HCT116 (cell line): ENCODE data around the gene TCEA3. TPM values are rescaled to one million over a fixed set of nuclear protein-coding genes. Genes with fewer than 3 reads are reported as not detected.

Source experiments
- ATAC-seq: fragments of 200-7000 bp; cut with Tn5 transposase; 2 replicates; pipeline ENCODE4 v1.9.1; 2020; ENCODE audit warnings: mild to moderate bottlenecking, moderate library complexity
- BruUV-seq: library from RNA; stranded (reverse); fragments of 400-500 nt; replicated peaks from 2 replicates; lab custom pipeline; 2021; lab: Mats Ljungman, UMichigan
- CTCF ChIA-PET: fragments of 300-600 bp; sonication (Branson Sonifier 250); formaldehyde crosslinking; loops from one replicate; lab custom pipeline; 2021; ENCODE audit warnings: antibody characterized with exemption; lab: Charles Lee
- POLR2A ChIA-PET: fragments of 300-600, 350-600 bp; sonication (Branson Sonifier 250); formaldehyde crosslinking; loops from one replicate; lab custom pipeline; 2021; ENCODE audit warnings: antibody characterized with exemption; lab: Charles Lee
- RAD21 ChIA-PET, 2 experiments: fragments of 300-600 bp; sonication (Branson Sonifier 250); formaldehyde crosslinking; loops; one replicate each; lab custom pipeline; 2023; ENCODE audit warnings: low total read pairs in 2 of 2; ENCODE audit not compliant: uncharacterized antibody in 2 of 2, unreplicated experiment in 2 of 2, low non-redundant PET in 1 of 2; lab: Charles Lee
- DNase-seq: peaks from one replicate; pipeline ENCODE4 v3.0.0-alpha.2; 2010; ENCODE audit warnings: low read depth, low spot score
- H2AFZ ChIP-seq: fragments of 200-600 bp; shearing (Covaris generic), sonication (generic); 2 replicates; pipeline ENCODE4 v1.6.1; 2017; ENCODE audit warnings: low read depth, mixed run types, mixed read lengths, antibody characterized with exemption, low read length; ENCODE audit not compliant: poor library complexity, severe bottlenecking
- H3K27ac ChIP-seq: 2 replicates; pipeline ENCODE4 v1.5.1; 2012; ENCODE audit warnings: low read depth, low read length
- H3K27me3 ChIP-seq: fragments of 200-600 bp; sonication (generic); 2 replicates; pipeline ENCODE4 v1.6.1; 2016; ENCODE audit warnings: mixed run types, low read length, mixed read lengths; ENCODE audit not compliant: insufficient read depth
- H3K36me3 ChIP-seq, 2 experiments: fragments of 200-500 bp in 1 of 2; fragments of 200-600 bp in 1 of 2; sonication (Bioruptor generic) in 1 of 2; sonication (generic) in 1 of 2; 2 replicates each; pipeline versions ENCODE4 v1.5.1 to v1.6.1; 2014 to 2016; ENCODE audit warnings: low read length in 2 of 2, inconsistent platforms in 1 of 2, mixed read lengths in 1 of 2, mixed run types in 1 of 2; ENCODE audit not compliant: insufficient read depth in 2 of 2, control insufficient read depth in 1 of 2
- H3K4me1 ChIP-seq, 2 experiments: fragments of 200-600 bp in 1 of 2; sonication (generic) in 1 of 2; 2 replicates each; pipeline versions ENCODE4 v1.5.1 to v1.6.1; 2012 to 2017; ENCODE audit warnings: low read length in 2 of 2, inconsistent platforms in 1 of 2, mild to moderate bottlenecking in 1 of 2, mixed read lengths in 1 of 2, mixed run types in 1 of 2, moderate library complexity in 1 of 2; ENCODE audit not compliant: insufficient read depth in 2 of 2, control insufficient read depth in 1 of 2
- H3K4me2 ChIP-seq: fragments of 200-600 bp; sonication (generic); 2 replicates; pipeline ENCODE4 v1.6.1; 2017; ENCODE audit warnings: mixed run types, low read length, mixed read lengths
- H3K4me3 ChIP-seq, 2 experiments: fragments of 200-600 bp in 1 of 2; sonication (generic) in 1 of 2; replicated peaks in 1 of 2; 2 replicates each; pipeline ENCODE4 v1.5.1; 2011 to 2016; ENCODE audit warnings: low read length in 2 of 2, control low read depth in 1 of 2, low read depth in 1 of 2, mild to moderate bottlenecking in 1 of 2, mixed read lengths in 1 of 2, mixed run types in 1 of 2
- H3K79me2 ChIP-seq: fragments of 200-600 bp; sonication (generic); 2 replicates; pipeline ENCODE4 v1.6.1; 2017; ENCODE audit warnings: mild to moderate bottlenecking, mixed run types, low read length, moderate library complexity, mixed read lengths; ENCODE audit not compliant: insufficient read depth
- H3K9ac ChIP-seq: fragments of 200-600 bp; sonication (generic); 2 replicates; pipeline ENCODE4 v1.6.1; 2016; ENCODE audit warnings: low read length, mixed read lengths
- H3K9me2 ChIP-seq: fragments of 200-600 bp; sonication (generic), shearing (Covaris generic); 2 replicates; pipeline ENCODE4 v1.6.1; 2017; ENCODE audit warnings: mixed run types, mild to moderate bottlenecking, moderate library complexity; ENCODE audit not compliant: insufficient read depth
- H3K9me3 ChIP-seq, 2 experiments: fragments of 200-500 bp in 1 of 2; fragments of 200-600 bp in 1 of 2; sonication (Bioruptor generic) in 1 of 2; sonication (generic) in 1 of 2; 2 replicates each; pipeline ENCODE4 v1.6.1; 2014 to 2017; ENCODE audit warnings: low read length in 2 of 2, mixed read lengths in 2 of 2, inconsistent platforms in 1 of 2, low read depth in 1 of 2, mild to moderate bottlenecking in 1 of 2, mixed run types in 1 of 2, moderate library complexity in 1 of 2; ENCODE audit not compliant: control insufficient read depth in 1 of 2, insufficient read depth in 1 of 2
- H4K20me1 ChIP-seq: fragments of 200-600 bp; sonication (generic), shearing (Covaris generic); 2 replicates; pipeline ENCODE4 v1.6.1; 2017; ENCODE audit warnings: mixed run types, mild to moderate bottlenecking, moderate library complexity; ENCODE audit not compliant: insufficient read depth
- CBX3 ChIP-seq: IDR thresholded peaks from 2 replicates; pipeline ENCODE4 v1.6.1; 2012; ENCODE audit warnings: low read depth
- EGR1 ChIP-seq: IDR thresholded peaks from 2 replicates; pipeline ENCODE4 v1.6.1; 2012; ENCODE audit warnings: low read depth
- ELF1 ChIP-seq: IDR thresholded peaks from 2 replicates; pipeline ENCODE4 v1.6.1; 2012; ENCODE audit warnings: low read depth, borderline replicate concordance
- EZH2 ChIP-seq: fragments of 200-600 bp; sonication (generic); IDR thresholded peaks from 2 replicates; pipeline ENCODE4 v1.6.1; 2017; ENCODE audit warnings: antibody characterized with exemption, mixed run types
- EZH2phosphoT487 ChIP-seq: fragments of 200-600 bp; IDR thresholded peaks from 2 replicates; pipeline ENCODE4 v1.6.1; 2018; ENCODE audit warnings: antibody characterized with exemption, borderline replicate concordance
- FOSL1 ChIP-seq: IDR thresholded peaks from 2 replicates; pipeline ENCODE4 v1.6.1; 2012; ENCODE audit warnings: low read depth
- JUND ChIP-seq: IDR thresholded peaks from 2 replicates; pipeline ENCODE4 v1.6.1; 2012
- MAX ChIP-seq: IDR thresholded peaks from 2 replicates; pipeline ENCODE4 v1.6.1; 2012
- POLR2A ChIP-seq: IDR thresholded peaks from 2 replicates; pipeline ENCODE4 v1.7.0; 2011; ENCODE audit warnings: borderline replicate concordance; ENCODE audit not compliant: insufficient read depth, insufficient read length; ENCODE audit errors: extremely low read depth
- RAD21 ChIP-seq: IDR thresholded peaks from 2 replicates; pipeline ENCODE4 v1.6.1; 2012; ENCODE audit warnings: low read depth, mild to moderate bottlenecking
- SIN3A ChIP-seq: IDR thresholded peaks from 2 replicates; pipeline ENCODE4 v1.6.1; 2012; ENCODE audit warnings: low read depth
- SP1 ChIP-seq: IDR thresholded peaks from 2 replicates; pipeline ENCODE4 v1.6.1; 2012; ENCODE audit warnings: low read depth
- SRF ChIP-seq: IDR thresholded peaks from 2 replicates; pipeline ENCODE4 v1.6.1; 2012; ENCODE audit warnings: low read depth
- TCF7L2 ChIP-seq: IDR thresholded peaks from 2 replicates; pipeline ENCODE4 v1.7.0; 2011; ENCODE audit warnings: borderline replicate concordance, inconsistent platforms; ENCODE audit not compliant: insufficient read depth, insufficient read length; ENCODE audit errors: extremely low read depth
- YY1 ChIP-seq: IDR thresholded peaks from 2 replicates; pipeline ENCODE4 v1.6.1; 2011; ENCODE audit warnings: low read length, low read depth, moderate library complexity, mild to moderate bottlenecking; ENCODE audit not compliant: insufficient replicate concordance; ENCODE audit errors: extremely low read depth
- ZBTB33 ChIP-seq: IDR thresholded peaks from 2 replicates; pipeline ENCODE4 v1.6.1; 2011; ENCODE audit warnings: mild to moderate bottlenecking, low read length, moderate library complexity; ENCODE audit not compliant: insufficient replicate concordance; ENCODE audit errors: extremely low read depth
- intact Hi-C: fragments of 100-400 bp; cut with micrococcal nuclease; formaldehyde crosslinking; loops from 2 replicates; pipeline ENCODE4 v1.10.0; 2022
- total RNA-seq: library from RNA; stranded (reverse); gene quantifications from one replicate; pipeline ENCODE4 v1.2.1, GENCODE V29; 2021; ENCODE audit not compliant: unreplicated experiment
- TF ChIP-seq, protein P1 (sequence below): IDR thresholded peaks from 2 replicates; pipeline ENCODE4 v1.6.1; 2012
- TF ChIP-seq, protein P2 (sequence below): IDR thresholded peaks from 2 replicates; pipeline ENCODE4 v1.6.1; 2012; ENCODE audit warnings: low read depth

The TCEA3 gene
- total RNA-seq, 1 experiment from 2014 or later = 3.7 TPM

DNA sequence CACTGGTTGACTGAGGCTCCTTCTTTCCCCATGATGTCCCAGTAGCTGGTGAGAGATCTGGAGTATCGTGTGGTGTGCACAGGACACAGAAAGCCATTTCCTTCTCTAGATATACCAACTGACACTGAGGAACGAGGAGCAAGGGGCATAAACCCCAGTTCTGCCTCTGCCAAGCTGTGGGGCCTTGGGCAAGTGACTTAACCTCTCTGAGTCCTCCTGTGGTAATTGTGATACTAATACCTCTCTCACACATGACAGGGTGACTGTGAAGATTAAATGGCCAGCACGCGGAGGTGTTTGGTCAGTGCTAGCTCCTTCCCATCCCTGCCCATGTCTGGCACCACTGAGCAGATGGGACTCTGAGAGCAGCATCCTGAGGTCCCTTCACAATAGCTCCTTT lies 26.3 kb upstream of the TCEA3 start (continued):
- no peak for TF ChIP-seq MAX
- TF ChIP-seq, all 23 proteins: peak for 0

- intact Hi-C loops = no loop called here
- BruUV-seq = no TSS peak
- H3K4me2 ChIP-seq = no peak overlapping the region
- ATAC-seq (no peak), DNase-seq (no peak)
- H2AFZ ChIP-seq = no peak overlapping the region
- ChIA-PET POLR2A (no interaction called here), CTCF (interaction anchor here (1.0 to 1.2 kb wide), 2 partner anchors 46 to 47 kb away, joined by 3 to 4 read pairs; no protein-coding TSS in a partner anchor), RAD21 (no interaction called here)
- H4K20me1 ChIP-seq = no peaks in the 10 kb centered on the region
- H3K27me3 ChIP-seq = no peaks in the 10 kb centered on the region
- H3K4me3 ChIP-seq = no peak overlapping the region
- H3K9me2 ChIP-seq = no peaks in the 10 kb centered on the region
- no peaks in the 10 kb centered on the region for H3K9me3 ChIP-seq
- no peak overlapping the region for H3K27ac ChIP-seq
- no peaks in the 10 kb centered on the region for H3K79me2 ChIP-seq
- no peaks in the 10 kb centered on the region for H3K36me3 ChIP-seq
- no peak overlapping the region for H3K9ac ChIP-seq
- peaks cover 14 to 21% of the 10 kb centered on the region in 2 experiments for H3K4me1 ChIP-seq
- TF ChIP-seq, protein P1, sequence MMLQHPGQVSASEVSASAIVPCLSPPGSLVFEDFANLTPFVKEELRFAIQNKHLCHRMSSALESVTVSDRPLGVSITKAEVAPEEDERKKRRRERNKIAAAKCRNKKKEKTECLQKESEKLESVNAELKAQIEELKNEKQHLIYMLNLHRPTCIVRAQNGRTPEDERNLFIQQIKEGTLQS = no peak
- TF ChIP-seq ELF1 (no peak), TCF7L2 (no peak), SIN3A (no peak), MAX (no peak), ZBTB33 (no peak), SP1 (no peak), EGR1 (no peak), RAD21 (no peak), FOSL1 (no peak), JUND (no peak), EZH2 (no peak), CBX3 (no peak), SRF (no peak), YY1 (no peak), EZH2phosphoT487 (no peak), POLR2A (no peak)
- TF ChIP-seq, protein P2, sequence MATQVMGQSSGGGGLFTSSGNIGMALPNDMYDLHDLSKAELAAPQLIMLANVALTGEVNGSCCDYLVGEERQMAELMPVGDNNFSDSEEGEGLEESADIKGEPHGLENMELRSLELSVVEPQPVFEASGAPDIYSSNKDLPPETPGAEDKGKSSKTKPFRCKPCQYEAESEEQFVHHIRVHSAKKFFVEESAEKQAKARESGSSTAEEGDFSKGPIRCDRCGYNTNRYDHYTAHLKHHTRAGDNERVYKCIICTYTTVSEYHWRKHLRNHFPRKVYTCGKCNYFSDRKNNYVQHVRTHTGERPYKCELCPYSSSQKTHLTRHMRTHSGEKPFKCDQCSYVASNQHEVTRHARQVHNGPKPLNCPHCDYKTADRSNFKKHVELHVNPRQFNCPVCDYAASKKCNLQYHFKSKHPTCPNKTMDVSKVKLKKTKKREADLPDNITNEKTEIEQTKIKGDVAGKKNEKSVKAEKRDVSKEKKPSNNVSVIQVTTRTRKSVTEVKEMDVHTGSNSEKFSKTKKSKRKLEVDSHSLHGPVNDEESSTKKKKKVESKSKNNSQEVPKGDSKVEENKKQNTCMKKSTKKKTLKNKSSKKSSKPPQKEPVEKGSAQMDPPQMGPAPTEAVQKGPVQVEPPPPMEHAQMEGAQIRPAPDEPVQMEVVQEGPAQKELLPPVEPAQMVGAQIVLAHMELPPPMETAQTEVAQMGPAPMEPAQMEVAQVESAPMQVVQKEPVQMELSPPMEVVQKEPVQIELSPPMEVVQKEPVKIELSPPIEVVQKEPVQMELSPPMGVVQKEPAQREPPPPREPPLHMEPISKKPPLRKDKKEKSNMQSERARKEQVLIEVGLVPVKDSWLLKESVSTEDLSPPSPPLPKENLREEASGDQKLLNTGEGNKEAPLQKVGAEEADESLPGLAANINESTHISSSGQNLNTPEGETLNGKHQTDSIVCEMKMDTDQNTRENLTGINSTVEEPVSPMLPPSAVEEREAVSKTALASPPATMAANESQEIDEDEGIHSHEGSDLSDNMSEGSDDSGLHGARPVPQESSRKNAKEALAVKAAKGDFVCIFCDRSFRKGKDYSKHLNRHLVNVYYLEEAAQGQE = no peak
These were observed 25.4 kb upstream of the TCEA3 start for GRCh38 chr1:23449958-23450357.
